HG02588 (cell line): Measurements from ENCODE around the gene ATL3.
A peak's percentile ranks its signal among the peaks of the same experiment; 100 is the strongest.
"Not testable (repeated sequence)": the region's sequence is repeated elsewhere in the genome, so short reads cannot be mapped to it uniquely, and the experiment has no call there.

Experiments
- ATAC-seq: cut with Tn5 transposase; IDR thresholded peaks from one replicate; pipeline ENCODE4 v1.9.1; 2021; ENCODE audit warnings: mild to moderate bottlenecking, moderate library complexity; ENCODE audit not compliant: unreplicated experiment

ATL3 gene, protein sequence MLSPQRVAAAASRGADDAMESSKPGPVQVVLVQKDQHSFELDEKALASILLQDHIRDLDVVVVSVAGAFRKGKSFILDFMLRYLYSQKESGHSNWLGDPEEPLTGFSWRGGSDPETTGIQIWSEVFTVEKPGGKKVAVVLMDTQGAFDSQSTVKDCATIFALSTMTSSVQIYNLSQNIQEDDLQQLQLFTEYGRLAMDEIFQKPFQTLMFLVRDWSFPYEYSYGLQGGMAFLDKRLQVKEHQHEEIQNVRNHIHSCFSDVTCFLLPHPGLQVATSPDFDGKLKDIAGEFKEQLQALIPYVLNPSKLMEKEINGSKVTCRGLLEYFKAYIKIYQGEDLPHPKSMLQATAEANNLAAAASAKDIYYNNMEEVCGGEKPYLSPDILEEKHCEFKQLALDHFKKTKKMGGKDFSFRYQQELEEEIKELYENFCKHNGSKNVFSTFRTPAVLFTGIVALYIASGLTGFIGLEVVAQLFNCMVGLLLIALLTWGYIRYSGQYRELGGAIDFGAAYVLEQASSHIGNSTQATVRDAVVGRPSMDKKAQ

DNA sequence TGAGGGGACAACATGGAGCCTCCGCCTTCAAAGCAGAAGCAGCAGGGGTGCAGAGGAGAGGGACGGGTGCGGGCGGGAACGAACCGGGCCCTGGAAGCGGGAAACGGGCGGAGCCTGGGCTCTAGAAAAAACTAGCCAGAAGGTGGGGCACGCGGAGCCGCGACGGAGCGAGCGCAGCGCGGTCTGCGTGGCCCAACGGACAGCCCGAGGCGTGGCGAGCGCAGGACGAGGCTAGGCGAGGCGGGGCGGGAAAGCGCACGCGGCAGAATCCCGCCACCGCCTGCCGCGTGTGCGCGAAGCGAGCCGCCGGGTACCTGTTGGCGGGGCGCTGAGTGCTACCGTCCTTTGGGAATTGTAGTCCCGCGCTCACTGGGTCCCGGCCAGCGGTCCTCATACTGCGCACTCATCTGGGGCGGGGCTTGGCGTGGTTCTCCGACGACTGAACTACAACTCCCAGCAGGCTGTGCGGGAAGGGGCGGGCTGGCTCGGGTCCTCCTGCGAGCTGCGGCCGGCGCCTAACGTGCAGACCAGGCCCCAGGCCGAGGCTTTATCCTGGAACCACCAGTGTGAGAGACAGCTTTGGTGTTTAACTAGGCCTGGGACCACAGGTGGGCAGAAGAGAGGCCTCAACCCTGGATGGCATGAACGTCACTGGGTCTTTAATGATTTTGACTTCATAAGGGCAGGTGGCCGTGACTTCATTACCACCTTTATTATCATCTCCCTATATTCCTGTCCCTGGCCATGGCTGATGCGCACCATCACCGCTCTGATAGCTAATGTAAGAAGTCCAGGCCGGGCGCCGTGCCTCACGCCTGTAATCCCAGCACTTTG, at the start of gene ATL3:
TSS of gene ATL3 (minus strand) at position 55 of the 834 bp plus-strand sequence. CDS start at position 14, 41 bp downstream.
- ATAC-seq, result peak; percentile 85

DNA sequence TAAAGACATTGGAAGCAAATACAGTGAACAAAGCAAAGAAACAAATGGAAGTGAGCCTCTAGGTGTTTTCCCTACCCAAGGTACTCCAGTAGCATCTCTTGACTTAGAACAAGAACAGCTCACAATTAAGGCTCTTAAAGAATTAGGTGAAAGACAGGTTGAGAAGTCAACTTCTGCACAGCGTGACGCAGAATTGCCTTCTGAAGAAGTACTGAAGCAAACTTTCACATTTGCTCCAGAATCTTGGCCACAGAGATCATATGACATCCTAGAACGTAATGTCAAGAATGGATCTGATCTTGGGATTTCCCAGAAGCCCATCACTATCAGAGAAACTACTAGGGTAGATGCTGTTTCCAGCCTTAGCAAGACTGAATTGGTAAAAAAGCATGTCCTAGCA, 49.4 kb upstream of the ATL3 start:
- ATAC-seq, result no peak

DNA sequence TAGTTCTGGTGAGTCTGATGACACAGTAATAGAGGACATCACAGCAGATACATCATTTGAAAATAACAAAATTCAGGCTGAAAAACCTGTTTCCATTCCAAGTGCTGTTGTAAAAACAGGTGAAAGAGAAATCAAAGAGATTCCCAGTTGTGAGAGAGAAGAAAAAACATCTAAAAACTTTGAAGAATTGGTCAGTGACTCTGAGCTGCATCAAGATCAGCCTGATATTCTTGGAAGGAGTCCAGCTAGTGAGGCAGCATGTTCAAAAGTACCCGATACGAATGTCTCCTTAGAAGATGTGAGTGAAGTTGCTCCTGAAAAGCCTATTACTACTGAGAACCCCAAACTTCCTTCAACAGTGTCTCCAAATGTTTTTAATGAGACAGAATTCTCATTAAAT, 48.8 kb upstream of the ATL3 start:
- ATAC-seq, result no peak

DNA sequence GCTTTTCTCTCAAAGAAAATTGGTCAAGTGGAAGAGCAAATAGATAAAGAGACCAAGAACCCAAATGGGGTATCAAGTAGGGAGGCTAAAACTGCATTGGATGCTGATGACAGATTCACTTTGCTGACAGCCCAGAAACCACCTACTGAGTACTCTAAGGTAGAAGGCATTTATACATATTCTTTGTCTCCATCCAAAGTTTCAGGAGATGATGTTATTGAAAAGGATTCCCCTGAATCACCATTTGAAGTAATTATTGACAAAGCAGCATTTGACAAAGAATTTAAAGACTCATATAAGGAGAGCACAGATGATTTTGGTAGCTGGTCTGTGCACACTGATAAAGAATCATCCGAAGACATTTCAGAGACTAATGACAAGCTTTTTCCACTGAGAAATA, 47.8 kb upstream of the ATL3 start:
- ATAC-seq, result no peak

DNA sequence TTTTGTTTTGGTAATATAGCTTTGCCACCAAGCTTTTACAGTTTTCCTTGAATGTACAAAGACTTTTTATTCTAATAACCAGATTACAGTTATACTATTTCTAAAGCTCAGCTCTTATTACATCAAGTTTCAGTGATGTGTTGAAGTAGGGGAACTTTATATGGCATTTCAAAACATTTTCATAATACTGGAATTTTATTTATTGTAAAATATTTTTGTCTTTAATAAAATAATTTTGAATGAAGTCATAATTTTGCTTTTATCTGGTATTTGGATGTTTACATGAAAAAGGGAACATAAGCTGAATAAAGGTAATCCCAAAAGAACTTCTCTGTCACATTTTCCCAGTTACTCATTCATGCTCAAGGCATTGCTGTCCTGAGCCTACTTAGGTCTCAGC, 44.9 kb upstream of the ATL3 start:
- ATAC-seq, result no peak

DNA sequence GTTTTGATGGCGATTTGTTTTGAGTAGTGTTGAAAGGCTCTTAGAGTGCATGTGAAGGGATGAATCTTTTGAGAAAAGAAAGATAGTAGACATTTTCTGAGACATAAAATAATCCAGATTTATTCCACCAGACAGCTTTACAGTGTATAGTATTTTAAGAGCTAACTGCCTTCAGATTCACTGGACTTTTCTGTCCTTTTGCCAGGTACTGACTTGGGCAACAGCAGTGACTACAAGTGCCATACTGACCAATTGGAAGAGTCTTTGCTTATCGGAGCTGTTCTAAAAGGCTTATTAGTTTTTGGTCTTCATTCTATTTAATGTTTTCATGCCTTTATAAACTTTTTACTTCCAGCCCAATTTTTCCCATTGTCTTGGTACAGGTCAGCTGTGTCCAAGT, 42.6 kb upstream of the ATL3 start:
- no peak for ATAC-seq

DNA sequence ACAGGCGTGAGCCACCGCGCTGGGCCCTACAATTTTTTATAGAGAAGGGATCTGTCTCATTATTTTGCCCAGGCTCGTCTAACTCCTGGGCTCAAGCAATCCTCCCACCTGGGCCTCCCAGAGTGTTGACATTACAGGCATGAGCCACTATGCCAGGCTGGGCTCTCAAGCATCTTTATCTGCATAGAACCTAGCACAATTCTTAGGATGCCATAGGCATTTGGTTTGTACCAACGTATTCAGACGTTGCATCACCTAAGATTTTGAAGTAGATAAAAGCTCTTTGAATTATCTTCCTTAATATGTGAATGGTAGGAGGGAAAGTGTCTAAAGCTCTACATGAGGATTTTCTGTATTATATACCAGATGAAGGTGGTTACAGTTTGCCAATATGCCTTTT, 40.7 kb upstream of the ATL3 start:
- ATAC-seq, result no peak

DNA sequence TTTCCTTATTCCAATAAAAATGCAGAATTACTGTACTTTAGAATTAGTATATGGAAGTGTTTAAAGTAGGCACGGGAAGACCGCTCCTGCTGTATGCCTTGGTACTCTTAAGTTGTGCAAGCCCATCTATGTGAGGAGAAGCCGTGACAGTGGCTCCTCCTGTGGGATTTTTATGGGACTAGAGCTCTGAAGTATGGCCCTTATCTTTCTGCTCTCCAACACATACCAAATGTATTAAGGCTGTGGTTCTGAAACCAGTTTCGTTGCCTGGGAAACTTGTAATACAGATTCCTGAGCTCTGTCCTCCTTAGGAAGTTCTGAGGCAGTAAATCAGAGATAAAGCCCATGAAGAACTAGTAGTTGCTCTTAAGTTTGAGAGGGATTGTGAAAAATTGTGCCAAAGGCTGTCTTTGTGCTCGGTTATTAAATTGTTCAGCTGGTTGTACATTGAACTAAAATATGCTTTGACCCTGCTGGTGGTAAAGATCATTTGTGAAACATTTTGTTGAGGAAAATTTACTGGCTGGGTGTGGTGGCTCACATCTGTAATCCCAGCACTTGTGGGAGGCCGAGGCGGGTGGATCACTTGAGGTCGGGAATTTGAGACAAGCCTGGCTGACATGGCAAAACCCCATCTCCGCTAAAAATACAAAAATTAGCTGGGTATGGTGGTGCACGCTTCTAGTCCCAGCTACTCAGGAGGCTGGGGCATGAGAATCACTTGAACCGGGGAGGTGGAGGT, 39.5 kb upstream of the ATL3 start:
- ATAC-seq, result no peak

DNA sequence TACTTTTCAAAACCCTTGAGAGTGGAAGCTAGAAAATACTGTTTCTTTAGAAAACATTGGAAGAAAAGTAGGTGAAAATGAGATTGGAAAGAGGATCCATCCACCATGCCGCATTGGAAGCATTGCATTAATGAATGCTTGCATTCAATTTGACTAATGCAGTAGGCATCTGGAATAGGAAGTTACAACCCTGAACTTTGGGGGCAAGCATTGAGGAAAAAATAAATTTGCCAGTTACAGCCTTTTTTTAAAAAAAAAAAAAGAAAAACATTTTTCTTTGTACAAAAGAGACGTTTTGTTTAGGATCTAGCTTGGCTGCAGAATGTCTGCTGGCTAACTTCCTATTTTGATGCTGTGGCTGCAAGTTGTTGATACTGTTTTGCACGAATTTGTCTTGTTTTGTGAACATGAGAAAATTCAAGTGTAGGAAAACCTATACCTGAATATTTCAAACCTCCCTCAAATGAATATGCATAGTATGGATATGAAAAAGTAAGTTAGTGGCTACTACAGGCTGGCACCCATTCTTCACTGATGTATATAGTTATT, 38.2 kb upstream of the ATL3 start:
- ATAC-seq, result no peak

DNA sequence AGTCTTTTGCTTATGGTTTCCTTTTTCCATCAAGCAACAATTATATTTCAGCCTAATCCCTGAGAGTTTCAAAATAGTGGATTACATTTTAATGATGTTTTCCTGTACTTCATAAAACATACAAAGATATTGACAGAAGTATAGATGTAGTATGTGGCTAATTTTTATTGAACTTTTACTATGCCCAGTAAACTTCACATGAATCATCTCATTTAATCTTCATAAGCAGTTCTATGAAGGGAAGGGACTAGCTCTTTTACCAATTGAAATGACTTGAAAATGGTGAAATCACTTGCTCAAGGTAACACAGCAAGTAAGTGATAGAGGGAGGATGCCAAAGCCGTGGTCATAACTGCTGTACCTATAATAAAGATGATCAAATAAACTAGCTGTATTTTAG, 37.6 kb upstream of the ATL3 start:
- no peak for ATAC-seq

DNA sequence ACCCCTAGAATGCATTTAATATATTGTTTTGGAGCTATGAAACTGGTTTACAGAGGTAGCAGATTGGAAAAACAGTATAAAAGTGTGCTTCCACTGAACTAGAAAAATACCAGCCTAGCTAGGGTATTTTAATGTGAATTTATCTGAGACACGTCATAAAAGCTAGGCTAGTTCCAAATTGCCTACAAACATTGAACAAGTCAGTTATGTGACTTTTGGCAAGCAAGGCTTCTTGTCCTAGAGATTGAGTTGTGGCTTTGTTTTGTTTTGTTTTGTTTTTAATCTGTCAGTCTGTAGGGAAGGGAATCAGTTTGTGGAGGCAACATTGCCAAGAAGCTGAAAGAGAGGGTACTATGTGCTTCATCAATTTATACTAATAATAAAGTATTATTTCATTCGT, 34.4 kb upstream of the ATL3 start:
- ATAC-seq, result no peak

DNA sequence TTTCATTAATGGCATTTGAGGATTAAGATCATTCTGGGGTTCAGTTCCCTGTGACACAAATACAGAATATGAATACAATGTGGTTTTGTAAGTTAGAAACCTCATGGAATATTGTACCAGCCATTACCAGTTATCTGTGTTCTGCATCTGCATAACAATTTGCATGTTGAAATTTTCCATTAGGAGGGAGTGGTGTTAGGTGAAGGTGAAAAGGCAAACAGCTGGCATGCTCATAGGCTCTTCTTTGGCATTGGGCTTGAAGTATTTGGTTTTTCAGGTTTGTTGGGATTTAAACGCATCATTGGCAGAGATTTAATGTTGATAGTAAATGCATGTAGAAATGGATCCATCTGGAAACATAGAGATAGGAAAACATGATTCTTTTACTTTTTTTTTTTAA, 28.7 kb upstream of the ATL3 start:
- no peak for ATAC-seq

DNA sequence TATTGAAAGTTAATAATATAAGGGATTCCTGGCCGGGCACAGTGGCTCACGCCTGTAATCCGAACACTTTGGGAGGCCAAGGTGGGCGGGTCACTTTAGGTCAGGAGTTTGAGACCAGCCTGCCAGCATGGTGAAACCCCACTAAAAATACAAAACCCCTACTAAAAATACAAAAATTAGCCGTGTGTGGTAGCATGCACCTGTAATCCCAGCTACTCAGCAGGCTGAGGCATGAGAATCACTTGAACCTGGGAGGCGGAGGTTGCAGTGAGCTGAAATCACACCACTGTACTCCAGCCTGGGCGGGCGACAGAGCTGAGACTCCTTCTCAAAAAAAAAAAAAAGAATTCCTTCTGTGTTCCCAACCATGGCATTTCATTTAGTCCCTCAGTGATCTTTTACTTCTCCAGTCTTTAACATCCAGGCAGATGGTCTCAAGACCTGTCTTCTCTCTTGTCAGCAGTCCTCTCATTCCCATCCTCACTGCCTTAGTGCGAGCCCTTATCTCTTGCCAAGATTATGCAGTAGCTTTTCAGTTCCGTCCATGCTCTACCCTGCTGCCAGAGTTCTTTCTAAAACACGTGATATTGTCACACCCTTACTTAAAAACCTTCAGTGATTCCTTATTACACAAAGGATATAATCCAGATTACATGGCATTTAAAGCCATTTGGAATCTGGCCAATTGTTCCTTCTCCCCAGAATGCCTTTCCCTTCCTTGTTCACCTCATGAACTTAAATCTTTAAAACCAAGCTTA, 28.0 kb upstream of the ATL3 start:
- ATAC-seq, result no peak

DNA sequence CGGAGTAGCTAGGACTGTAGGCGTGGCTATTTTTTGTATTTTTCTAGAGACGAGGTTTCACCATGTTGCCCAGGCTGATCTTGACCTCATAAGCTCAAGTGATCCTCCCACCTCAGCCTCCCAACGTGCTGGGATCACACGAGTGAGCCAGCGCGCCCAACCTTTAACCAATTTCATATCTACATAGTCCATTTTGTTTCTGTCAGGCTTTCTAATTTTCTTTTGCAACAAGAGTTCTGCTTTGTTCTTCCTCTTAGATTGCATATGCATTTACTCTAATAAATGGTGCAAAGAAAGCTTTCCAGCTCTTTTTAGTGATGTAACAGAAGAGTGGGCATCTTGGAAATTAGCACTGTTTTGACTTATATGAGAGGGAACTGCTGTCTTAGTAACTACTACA, 23.4 kb upstream of the ATL3 start:
- no peak for ATAC-seq

DNA sequence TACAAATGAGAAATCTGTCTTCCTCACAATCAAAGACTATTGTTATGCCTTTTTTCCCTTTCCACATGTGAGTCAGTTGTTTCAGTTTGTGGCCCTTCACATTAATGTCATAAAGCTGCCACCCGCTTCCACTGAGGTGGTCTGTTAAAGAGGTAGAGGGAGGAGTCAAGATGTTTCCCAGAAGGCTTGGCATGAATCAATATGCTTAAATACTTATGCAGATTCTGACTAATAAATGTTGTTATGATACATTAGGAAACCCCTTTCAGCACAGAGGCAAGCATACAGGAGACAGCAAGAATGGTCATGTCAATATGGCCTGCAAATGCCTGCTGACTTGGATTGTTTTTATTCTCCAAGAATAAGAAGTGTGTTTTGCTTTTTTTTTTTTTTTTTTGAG, 16.7 kb upstream of the ATL3 start:
- no peak for ATAC-seq

DNA sequence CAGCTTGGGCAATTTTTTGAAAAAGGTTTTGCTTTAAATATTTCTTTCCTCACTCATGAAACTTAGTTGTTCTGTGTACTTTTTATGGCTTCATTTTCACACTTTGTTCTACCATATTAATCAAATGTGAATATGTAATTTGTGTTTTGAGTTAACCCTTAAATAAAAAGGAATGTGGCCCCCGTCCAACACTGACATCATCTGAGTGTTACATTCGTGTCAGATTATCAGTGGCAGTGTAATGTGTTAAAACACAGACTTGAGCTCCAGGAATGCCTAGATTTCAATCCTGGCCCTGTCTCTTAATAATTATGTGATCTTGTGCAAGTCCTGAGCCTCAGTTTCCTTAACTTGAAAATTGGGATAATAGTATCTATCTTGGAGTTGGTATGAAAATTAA, 15.8 kb upstream of the ATL3 start:
- no peak for ATAC-seq

DNA sequence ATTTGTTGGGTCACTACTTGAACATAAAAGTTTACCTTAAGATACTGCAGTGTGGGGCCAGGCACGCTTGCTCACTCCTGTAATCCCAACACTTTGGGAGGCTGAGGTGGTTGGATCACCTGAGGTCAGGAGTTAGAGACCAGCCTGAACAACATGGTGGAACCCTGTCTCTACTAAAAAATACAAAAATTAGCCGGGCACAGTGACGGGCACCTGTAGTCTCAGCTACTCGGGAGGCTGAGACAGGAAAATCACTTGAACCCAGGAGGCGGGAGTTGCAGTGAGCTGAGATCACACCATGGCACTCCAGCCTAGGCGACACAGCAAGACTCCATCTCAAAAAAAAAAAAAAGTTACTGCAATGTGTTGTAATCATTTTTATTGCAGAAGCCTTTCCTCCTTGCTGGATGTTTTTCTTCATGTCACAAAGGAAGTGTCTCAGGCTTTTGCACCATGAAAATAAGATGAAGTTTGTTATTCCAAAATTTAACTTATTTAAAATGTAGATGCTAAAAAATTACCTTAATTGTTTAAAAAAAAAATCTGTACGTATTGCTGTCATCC, 14.1 kb upstream of the ATL3 start:
- ATAC-seq, result not testable (repeated sequence)

DNA sequence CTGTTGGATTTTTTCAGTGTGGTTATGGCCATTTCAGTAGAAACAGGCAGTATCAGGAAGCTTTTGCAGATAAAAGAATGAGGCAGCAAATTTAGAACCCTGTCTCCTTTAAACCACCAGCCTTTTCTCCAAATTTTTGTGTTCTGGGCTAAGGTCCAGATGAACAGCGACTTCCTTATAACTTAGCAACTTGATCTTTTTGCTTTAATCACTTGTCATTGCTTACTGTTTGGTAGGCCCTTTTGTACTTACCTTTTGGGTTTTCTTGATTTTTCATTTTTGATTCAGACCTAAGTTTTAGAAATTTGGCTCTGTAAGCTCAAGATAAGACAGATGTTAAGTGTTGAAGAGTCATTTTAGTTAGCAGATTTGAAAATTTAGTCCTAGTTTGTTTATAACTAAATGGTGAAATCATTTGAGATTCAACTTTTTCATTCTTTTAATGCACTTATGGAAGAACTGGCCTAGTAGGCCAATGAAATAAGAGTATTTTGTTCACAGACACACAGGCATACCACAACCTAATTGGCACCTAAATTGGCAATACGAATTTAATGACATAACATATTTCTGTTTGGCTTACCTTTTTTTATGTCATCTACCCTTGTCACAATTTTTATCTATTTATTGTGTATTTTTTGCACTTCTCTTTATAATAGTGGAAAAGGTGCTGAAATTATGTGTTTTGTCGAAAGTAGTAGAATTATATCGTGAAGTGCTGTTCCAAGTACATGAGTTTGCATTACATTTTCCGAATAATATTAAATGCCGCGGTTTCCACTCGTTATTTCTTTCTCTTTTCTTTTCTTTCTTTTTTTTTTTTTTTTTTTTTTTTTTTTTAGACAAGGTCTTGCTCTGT, 12.2 kb upstream of the ATL3 start:
- no peak for ATAC-seq
